Measurements from ENCODE around the gene RNF135. TPM values are rescaled to one million over a fixed set of nuclear protein-coding genes. Genes with fewer than 3 reads are reported as not detected.

Gene RNF135
- total RNA-seq (11.3 and 13.4 TPM in 2 replicates), polyA plus RNA-seq (12.8 and 15.2 TPM in 2 replicates), polyA minus RNA-seq (ENCODE audit: low replicate concordance) (7.0 TPM in 2 replicates)
- 11.4 and 11.8 TPM in 2 replicates for polyA plus RNA-seq (2012)

GRCh38 chr17:30970831-30971567, at the start of gene RNF135:
TSS of gene RNF135 (plus strand) at chr17:30971039. CDS start at chr17:30971074, 35 bp downstream.
- peak within 1 kb of the TSS; percentile 85 for H3K27ac ChIP-seq (ENCODE audit: insufficient read depth, low read length)
- H3K36me3 ChIP-seq (ENCODE audit: control insufficient read depth, insufficient read depth, low read length), result no peaks in the 10 kb centered on the region
- H3K27me3 ChIP-seq (ENCODE audit: control insufficient read depth, insufficient read depth, low read length), result no peaks in the 10 kb centered on the region
- H3K9ac ChIP-seq (ENCODE audit: insufficient read depth, low read length), result peak within 1 kb of the TSS; percentile 87
- DNase-seq (ENCODE audit: low read depth in 2 of 2), result peak; percentile 86 to 88
- peak within 1 kb of the TSS; percentile 66 to 94 (median 80) for H3K4me3 ChIP-seq (replicated peaks in 1 of 4; ENCODE audit: control extremely low read depth in 1 of 4, insufficient read depth in 1 of 4, low read depth in 3 of 4, low read length in 4 of 4)
- no peaks in the 10 kb centered on the region for H3K4me1 ChIP-seq (ENCODE audit: control insufficient read depth, extremely low read depth, insufficient read depth, low read length)
- H3K4me2 ChIP-seq (ENCODE audit: extremely low read depth, insufficient read depth, low read length), result peak within 1 kb of the TSS; percentile 100
- no peaks in the 10 kb centered on the region for H4K20me1 ChIP-seq (ENCODE audit: control insufficient read depth, extremely low read depth, insufficient read depth, low read length)
- TF ChIP-seq EZH2 (IDR thresholded peaks at IDR 0.05; ENCODE audit: low read length, missing control alignments) (no peak), CTCF (conservative IDR thresholded peaks at IDR 0.05 in 1 of 2, IDR thresholded peaks at IDR 0.05 in 1 of 2; ENCODE audit: low read depth in 1 of 2, low read length in 2 of 2) (peak in 1 of 2 donors; percentile 1)
- peak within 1 kb of the TSS; percentile 94 for H2AFZ ChIP-seq (ENCODE audit: low read length)
- no peaks in the 10 kb centered on the region for H3K9me3 ChIP-seq (ENCODE audit: control insufficient read depth, insufficient read depth, low read depth, low read length)
- peaks cover 7% of the 10 kb centered on the region for H3K79me2 ChIP-seq (ENCODE audit: control insufficient read depth, insufficient read depth, low read length)

GRCh38 chr17:30921544-30922196, 49.2 kb upstream of the RNF135 start, which contains the start of gene ADAP2:
TSS of gene ADAP2 (plus strand) at chr17:30921945. CDS start at chr17:30922015, 70 bp downstream.
- peak in 1 of 2 donors; percentile 22 for DNase-seq (ENCODE audit: low read depth in 2 of 2)
- H3K4me3 ChIP-seq (replicated peaks in 1 of 4; ENCODE audit: control extremely low read depth in 1 of 4, insufficient read depth in 1 of 4, low read depth in 3 of 4, low read length in 4 of 4), result peak within 1 kb of the TSS; percentile 24 to 37 (median 28)
- no peaks in the 10 kb centered on the region for H4K20me1 ChIP-seq (ENCODE audit: control insufficient read depth, extremely low read depth, insufficient read depth, low read length)
- H3K4me2 ChIP-seq (ENCODE audit: extremely low read depth, insufficient read depth, low read length), result peak within 1 kb of the TSS; percentile 71
- TF ChIP-seq EZH2 (IDR thresholded peaks at IDR 0.05; ENCODE audit: low read length, missing control alignments), result no peak
- TF ChIP-seq CTCF (conservative IDR thresholded peaks at IDR 0.05 in 1 of 2, IDR thresholded peaks at IDR 0.05 in 1 of 2; ENCODE audit: low read depth in 1 of 2, low read length in 2 of 2), result no peak
- H3K27ac ChIP-seq (ENCODE audit: insufficient read depth, low read length), result no peak within 1 kb of the TSS
- no peaks in the 10 kb centered on the region for H3K9me3 ChIP-seq (ENCODE audit: control insufficient read depth, insufficient read depth, low read depth, low read length)
- H3K4me1 ChIP-seq (ENCODE audit: control insufficient read depth, extremely low read depth, insufficient read depth, low read length), result peaks cover 10% of the 10 kb centered on the region
- peak within 1 kb of the TSS; percentile 49 for H3K9ac ChIP-seq (ENCODE audit: insufficient read depth, low read length)
- peak within 1 kb of the TSS; percentile 76 for H2AFZ ChIP-seq (ENCODE audit: low read length)
- peaks cover 2% of the 10 kb centered on the region for H3K27me3 ChIP-seq (ENCODE audit: control insufficient read depth, insufficient read depth, low read length)
- no peaks in the 10 kb centered on the region for H3K36me3 ChIP-seq (ENCODE audit: control insufficient read depth, insufficient read depth, low read length)
- H3K79me2 ChIP-seq (ENCODE audit: control insufficient read depth, insufficient read depth, low read length), result no peaks in the 10 kb centered on the region
